Astrocyte of the cerebellum (primary cell): ENCODE results near the gene DCC.

Experiments used
- DNase-seq: peaks from one replicate; pipeline ENCODE4 v3.0.0-alpha.2; 2011; ENCODE audit warnings: low read depth
- H3K4me3 ChIP-seq: 2 replicates; pipeline ENCODE4 v1.5.1; 2011; ENCODE audit warnings: mild to moderate bottlenecking, low read depth, low read length, moderate library complexity
- CTCF ChIP-seq: IDR thresholded peaks from 2 replicates; pipeline ENCODE4 v1.5.1; 2012; ENCODE audit warnings: low read length, low read depth, moderate library complexity, mild to moderate bottlenecking; ENCODE audit errors: missing control alignments
- in situ Hi-C: cut with HindIII; loops from 2 replicates; pipeline ENCODE4 v1.10.0; 2017; ENCODE audit warnings: low sequenced_read_pairs

Gene DCC

GRCh38 chr18:53033128-53033527 lies 693.1 kb downstream of the DCC start:
- DNase-seq = no peak
- no peak overlapping the region for H3K4me3 ChIP-seq
- in situ Hi-C loops = no loop called here
- no peak for TF ChIP-seq CTCF

GRCh38 chr18:53038608-53039007 lies 698.6 kb downstream of the DCC start:
- TF ChIP-seq CTCF = no peak
- in situ Hi-C loops = no loop called here
- no peak overlapping the region for H3K4me3 ChIP-seq
- DNase-seq = no peak

- H3K4me3 ChIP-seq = no peak overlapping the region
- in situ Hi-C loops = no loop called here
- no peak for TF ChIP-seq CTCF
- DNase-seq = no peak
Measured at GRCh38 chr18:53040286-53040685, 700.3 kb downstream of the DCC start.

GRCh38 chr18:53056064-53056463 lies 716.1 kb downstream of the DCC start:
- in situ Hi-C loops = no loop called here
- no peak overlapping the region for H3K4me3 ChIP-seq

GRCh38 chr18:53070788-53071187 lies 730.8 kb downstream of the DCC start:
- in situ Hi-C loops = no loop called here
- TF ChIP-seq CTCF = no peak
- DNase-seq = no peak
- no peak overlapping the region for H3K4me3 ChIP-seq

More at GRCh38 chr18:53056064-53056463, 716.1 kb downstream of the DCC start:
- TF ChIP-seq CTCF = no peak
- DNase-seq = no peak

GRCh38 chr18:53080687-53081086 lies 740.7 kb downstream of the DCC start:
- no peak overlapping the region for H3K4me3 ChIP-seq
- no peak for TF ChIP-seq CTCF
- in situ Hi-C loops = no loop called here
- no peak for DNase-seq

- no peak overlapping the region for H3K4me3 ChIP-seq
- TF ChIP-seq CTCF = no peak
- DNase-seq = no peak
- in situ Hi-C loops = no loop called here
Measured at GRCh38 chr18:53093636-53094035, 753.6 kb downstream of the DCC start.
